DMS79 (cell line): ENCODE results near the gene CFAP46.
A peak's percentile ranks its signal among the peaks of the same experiment; 100 is the strongest.
"Not testable (repeated sequence)": the region's sequence is repeated elsewhere in the genome, so short reads cannot be mapped to it uniquely, and the experiment has no call there.

ENCODE experiments used
- DNase-seq: peaks from one replicate; lab custom pipeline; 2025; lab: John Stamatoyannopoulos, UW

The CFAP46 gene

DNA sequence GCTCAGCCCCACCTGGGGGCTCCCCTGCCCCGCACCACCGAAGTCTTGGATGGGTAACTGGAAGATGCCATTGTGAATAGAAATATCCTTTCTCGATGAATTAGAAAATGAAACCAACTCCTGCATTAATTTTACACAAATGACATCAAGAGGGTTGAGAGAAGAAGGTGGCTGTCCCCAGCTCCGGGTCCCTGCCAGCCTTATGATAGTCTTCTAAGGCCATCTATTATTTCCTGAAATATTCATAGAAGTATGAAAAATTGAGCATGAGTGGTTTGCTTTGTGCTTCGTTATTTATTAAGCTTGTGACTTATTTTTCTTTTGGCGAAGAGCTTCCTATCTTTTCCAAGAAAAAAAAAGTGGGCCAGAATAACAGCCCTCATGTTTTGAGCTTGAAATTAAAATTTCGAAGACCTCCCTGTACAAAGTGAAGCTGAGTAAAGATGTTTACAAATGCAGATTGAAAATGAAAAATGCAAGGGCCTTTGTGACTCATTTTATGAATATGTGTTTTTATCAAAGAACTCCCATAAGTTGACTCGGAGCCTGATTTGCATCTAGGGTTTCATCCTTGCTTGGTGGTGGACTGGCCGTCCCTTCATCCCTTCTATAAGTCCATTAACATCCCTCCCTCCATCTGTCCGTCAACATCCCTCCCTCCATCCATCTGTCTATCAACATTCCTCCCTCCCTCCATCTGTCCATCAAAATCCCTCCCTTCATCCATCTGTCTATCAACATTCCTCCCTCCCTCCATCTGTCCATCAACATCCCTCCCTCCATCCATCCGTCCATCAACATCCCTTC is 20.5 kb upstream of the CFAP46 start:
- no peak for DNase-seq

DNA sequence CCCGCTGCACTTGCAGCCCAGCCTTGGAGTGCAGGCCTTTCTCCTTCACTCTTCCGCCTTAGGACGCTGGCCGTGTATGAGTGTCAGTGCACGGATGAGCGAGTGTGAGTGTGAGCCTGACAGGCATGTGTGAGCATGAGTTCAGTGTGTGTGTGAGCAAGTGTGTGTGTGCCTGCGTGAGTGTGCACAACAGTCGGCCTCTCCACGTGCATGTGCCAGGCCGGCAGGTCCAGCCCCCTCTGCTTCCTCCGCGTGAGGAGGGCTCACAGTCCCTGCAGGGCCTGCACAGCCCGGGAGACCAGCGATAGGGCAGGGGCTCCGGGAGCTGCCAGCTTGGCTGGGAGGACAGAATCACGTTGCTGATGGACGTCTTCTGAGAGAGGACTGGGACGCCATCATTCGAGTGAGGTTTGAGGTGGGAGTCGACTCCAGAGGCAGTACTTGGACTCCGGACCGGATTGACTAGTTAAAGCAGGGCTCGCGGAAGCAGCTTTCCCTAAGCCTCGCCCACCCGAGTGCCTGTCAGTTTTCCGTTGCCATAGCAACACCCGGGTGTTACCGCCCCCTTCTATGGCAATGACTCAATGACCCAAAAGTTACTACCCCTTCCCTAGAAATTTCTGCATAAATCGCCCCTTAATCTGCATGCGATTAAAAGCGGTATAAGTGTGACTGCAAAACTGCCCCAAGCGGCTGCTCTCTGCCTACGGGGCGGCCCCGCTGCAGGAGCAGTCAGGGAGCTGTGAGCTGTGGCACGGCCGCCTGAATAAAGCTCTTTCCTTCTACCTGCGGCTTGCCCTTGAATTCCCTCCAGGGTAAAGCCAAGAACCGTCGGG is 19.6 kb upstream of the CFAP46 start:
- peak; percentile 59 for DNase-seq

DNA sequence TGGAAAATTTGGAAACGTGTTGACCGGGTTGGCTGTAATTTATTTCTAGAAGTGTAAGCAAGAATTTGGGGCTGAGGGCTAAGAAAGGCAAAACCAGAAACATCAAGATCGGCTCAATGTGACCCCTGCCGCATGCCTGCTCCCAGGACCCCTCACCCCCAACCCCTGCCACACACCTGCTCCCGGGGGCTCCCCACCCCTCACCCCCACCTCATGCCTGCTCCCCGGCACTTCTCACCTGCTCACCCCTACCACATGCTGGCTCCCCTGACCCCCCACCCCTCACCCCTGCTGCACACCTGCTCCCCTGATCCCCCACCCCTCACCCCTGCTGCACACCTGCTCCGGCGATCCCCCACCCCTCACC is 19.0 kb upstream of the CFAP46 start:
- no peak for DNase-seq

DNA sequence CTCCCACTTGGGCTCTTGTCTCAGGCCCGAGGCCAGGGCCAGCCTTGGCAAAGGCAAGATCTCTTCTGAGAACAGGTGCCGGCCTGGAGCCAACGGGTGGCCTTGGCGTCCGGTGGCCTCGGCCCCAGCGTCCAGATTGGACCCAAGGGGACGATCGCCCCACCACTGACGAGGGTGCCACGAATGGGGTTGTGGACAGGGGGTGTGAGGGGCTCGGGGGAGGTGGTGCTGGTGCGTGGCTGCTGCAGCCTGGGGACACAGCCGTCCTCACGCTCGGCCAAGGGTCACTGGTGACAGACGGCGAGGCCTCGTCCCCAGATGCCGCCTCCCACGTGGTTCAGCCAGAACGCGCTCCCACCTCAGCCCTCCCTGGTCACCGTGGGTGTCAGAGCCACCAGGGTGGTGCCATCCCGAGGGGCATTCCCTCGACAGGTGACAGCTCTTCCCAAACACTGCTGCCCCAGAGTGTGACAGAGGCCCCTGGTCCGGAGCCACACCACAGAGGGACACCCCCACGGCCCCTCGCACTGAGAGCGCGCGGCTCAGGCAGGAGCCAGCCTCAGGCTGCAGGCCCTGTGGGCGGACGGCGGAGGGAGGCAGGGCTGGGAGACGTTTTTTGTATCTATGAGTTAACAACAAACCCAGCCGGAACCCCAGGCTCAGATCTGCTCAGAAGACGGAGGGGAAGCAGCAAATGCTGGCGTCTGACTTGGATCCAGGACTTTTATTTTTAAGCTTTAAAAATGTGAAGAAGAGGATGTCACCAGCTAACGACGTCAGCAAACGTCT is 18.5 kb upstream of the CFAP46 start:
- no peak for DNase-seq

DNA sequence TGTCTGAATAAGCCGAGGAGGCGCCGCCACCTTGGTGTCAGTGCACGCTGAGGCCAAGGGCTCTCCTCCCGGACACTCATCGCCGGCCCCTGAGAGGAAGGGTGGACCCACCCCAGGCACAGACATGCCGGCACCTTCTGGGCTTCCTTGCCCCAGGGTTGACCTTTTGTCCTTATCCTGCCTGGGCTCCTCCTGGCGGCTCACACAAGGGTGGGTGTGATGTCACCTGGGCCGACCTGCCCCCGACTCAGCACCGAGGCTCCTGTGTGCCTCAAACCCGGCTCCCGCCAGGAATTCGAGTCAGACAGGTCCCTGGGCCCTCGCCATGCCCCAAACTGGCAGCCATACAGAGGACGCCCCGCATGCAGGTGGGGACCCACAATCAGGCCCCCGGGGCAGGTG is 17.7 kb upstream of the CFAP46 start:
- DNase-seq = no peak

DNA sequence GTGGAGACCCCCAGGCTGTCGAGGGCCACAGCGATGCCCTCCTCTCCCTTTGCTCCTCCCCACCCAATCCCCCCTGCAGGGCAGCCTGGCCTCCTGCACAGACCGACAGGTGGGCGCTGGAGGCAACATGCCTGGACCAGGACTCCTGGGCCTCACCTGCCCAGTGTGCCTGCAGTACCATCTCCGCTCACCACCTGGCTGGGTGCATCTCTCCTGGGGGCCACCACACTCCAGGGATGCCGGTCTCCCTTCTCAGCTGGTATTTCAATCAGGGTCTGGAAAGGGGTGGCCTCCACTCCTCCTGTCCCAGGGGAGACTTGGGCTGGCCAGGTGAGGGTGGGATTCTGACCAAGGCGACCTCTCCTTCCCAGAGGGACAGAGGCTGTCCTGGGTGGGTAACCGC is 17.2 kb upstream of the CFAP46 start:
- no peak for DNase-seq

DNA sequence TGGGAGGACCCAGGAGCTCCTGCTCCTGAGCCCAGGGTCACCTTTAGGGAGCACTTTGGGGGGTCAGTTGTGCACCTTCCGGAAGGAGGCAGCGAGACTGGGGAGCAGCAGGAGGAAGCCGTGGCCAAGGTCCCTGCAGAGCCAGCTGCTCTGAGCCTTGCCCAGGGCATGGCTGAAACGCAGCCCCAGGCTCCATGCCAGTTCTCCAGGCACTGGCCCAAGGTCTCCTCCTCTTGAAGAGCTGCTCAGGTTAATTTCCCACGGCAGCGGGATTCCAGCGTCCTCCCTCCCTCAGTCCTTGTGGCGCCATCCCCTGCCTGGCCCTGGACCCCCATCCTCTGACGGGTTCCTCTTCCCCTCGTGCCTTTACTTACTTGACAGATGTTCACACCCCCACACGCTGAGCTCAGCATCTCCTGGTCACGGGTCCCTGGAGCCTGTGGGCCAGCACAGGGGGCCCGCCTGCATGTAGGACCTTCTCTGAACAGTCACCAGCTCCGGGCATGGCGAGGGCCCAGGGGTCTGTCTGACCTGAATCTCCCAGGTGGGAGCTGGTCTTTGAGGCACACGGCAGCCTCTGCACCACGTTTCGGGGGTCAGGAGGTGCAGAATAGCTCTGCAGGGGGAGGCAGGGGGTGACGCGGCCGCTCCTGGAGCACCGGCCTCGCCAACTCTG is 16.7 kb upstream of the CFAP46 start:
- no peak for DNase-seq

DNA sequence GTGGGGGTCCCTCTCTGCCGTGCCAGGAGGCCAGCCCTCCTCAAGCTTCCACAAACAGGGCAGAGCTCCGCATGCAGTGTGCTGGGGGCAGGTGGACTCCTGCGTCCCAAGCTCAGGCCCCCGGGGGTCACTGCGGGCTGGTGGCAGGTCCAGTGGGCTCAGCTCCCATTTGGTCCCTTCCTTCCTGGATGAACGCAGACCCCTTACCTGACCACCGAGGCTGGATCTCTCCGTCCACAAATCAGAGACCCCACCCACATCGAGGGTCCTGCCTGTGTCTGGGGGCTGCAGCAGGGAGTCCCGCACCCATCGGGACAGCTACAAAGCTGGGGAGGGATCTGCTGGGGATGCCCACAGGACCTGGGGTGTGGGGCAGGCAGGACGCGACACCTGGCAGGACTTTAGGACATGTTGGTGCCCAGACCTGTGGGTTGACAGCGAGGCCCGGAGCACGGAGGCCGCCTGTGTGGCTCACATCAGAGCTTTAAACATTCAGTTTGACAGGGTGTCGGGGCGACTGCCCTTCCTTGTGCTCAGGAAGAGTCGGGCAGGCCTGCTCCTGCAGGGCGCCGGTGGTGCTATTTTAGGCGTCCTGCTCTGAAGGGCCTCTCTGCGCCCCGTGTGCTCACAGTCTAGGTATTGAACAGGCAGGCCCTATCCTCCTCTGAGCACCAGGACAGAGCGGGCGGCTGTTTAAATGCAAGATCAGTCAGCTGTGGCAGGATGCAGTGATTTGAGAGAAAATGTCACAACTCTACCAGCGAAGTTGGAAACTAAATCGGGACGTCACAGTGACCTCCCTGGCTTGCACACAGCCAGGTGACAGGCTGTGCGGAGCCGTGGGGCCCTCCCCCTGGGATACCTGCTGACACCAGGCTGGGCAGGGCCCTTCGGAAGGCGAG is 15.9 kb upstream of the CFAP46 start:
- DNase-seq = no peak

DNA sequence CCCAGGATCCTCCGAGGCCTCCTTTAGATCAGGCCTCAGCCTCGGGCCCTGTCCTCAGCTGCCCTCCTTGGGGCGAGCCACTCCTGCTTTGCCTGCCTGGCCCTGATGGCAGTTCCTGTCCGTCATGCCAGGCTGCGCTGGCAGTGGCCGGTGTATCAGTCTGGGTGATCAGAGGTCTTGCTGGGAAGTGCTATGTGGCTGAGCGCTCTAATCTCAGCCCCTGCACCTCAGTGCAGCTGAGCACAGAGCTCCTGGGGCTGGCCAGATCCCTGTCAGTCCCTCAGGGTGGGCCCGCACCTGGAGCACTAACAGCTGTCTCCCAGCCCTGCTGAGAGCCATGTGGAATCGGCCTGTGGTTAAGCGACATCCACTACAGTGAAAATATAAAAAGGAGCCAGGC is 14.8 kb upstream of the CFAP46 start:
- DNase-seq = no peak

DNA sequence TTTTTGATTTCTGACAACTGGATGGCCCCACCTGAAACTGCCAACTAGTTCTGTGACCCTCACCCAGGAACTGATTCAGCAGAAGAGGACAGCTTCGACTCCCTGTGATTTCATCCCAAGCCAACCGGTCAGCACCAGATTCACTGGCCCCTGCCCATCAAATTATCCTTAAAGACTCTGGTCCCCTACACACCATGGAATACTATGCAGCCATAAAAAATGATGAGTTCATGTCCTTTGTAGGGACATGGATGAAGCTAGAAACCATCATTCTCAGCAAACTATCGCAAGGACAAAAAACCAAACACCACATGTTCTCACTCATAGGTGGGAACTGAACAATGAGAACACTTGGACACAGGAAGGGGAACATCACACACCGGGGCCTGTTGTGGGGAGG is 13.9 kb upstream of the CFAP46 start:
- not testable (repeated sequence) for DNase-seq

DNA sequence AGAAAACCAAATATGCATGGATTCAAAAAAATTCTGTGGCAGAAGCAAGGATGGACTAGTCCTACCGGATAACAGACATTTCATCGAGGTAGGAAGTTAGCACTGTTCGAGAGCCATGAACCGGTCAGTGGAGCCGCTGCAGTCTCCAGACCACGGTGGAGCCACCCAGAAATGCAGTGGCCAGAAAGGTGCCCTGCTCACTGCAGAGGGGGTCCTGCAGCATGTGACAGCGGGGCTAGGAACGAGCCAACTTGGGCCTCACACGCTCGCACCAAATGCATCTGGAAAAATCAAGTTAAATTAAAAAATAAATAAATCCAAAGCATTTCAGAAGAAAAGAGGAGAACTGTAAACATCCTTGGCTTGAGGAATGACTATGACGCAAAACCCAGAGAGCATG is 13.1 kb upstream of the CFAP46 start:
- no peak for DNase-seq

DNA sequence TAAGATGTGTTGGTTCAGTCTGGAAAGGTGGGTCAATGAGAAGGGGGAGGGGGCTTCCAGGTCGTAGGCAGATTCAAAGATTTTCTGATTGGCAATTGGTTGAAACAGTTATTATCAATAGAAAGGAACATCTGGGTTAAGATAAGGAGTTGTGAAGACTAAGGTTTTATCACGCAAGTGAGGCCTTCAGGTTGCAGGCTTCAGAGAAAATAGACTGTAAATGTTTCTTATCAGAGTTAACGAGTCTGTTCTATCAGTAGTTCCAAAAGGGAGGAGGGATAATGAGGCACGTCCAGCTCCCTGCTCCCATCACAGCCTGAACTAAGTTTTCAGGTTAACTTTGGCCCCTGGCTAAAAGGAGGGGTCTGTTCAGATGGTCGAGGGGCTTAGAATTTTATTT is 11.1 kb upstream of the CFAP46 start:
- no peak for DNase-seq

DNA sequence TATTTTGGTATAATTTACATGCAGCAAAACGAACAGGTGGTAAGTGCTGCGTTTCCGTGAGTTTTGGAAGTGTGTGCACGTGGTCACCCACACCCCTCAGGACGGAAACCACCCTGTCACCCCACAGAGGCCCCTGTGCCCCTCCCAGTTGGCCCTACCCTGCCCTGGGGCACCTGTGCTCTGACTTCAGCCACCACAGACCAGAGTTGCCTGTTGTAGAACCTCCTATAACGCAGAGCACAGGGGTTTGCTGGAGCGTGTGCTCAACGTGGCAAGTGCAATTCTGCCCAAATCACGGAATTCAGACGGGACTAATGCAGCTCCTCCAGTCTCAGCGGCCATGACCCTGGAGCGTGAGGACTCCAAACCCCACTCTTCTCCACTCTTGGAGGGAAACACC is 9.6 kb upstream of the CFAP46 start:
- no peak for DNase-seq

DNA sequence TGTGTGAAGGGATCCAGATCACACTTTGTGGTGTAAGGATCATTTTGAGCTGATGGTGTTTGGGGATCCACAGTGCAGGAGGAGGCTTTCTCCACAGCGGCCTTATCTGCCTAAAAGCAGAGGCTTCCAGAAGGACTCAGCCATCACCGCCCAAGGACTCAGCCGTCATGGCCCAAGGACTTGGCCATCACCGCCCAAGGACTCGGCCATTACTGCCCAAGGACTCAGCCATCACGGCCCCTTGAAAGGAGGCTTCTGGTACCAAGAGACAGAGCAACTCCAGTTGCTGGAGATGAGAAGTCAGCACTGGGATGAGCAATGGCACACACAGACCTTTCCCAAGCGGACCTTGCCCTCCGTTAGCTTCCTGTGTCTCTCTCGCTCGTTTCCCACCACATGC is 6.0 kb upstream of the CFAP46 start:
- DNase-seq = no peak

DNA sequence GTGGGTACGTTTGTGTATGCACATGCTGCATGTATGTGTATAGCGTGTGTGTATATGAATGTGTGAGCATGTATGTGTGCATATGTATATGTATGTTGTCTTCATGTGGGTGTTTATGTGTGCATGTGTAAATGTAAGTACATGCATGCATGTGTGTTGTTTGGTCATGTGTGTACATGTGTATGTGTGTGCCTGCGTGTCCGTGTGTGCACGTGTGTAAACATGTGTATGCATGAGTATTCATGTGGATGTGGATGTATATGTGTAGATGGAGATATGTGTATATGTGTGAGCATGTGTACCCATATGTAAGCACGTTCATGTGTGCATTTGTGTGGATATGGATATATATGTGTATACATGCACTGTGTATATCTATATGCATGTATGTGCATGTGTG is 5.5 kb upstream of the CFAP46 start:
- no peak for DNase-seq

DNA sequence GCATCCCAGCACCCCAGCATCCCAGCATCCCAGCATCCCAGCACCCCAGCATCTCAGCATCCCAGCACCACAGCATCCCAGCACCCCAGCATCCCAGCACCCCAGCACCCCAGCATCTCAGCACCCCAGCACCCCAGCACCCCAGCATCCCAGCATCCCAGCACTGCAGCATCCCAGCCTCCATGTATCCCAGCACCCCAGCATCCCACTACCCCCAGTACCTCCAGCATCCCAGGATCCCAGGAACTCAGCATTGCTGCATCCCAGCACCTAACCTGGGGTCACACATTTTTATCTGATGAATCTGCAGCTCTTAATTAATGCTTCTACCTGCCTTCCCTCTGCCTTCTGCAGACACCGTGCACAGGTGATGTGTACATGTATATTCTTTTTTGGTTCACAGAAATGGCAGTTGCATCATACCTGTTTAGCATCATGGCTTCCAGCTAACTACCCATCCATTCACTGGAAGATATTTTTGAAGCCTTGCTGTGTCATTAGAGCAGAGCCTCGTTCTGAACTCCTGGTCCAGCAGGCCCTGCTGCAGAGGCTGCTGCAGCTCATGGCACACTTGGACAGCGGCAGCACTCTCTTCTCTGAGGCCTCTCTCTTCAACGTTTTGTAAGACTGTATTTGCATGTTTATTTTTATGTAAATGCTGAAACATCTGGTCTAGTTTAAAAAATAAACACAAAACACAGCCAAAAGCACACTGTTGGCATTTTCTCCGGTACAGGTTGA is 4.6 kb upstream of the CFAP46 start:
- DNase-seq = no peak

DNA sequence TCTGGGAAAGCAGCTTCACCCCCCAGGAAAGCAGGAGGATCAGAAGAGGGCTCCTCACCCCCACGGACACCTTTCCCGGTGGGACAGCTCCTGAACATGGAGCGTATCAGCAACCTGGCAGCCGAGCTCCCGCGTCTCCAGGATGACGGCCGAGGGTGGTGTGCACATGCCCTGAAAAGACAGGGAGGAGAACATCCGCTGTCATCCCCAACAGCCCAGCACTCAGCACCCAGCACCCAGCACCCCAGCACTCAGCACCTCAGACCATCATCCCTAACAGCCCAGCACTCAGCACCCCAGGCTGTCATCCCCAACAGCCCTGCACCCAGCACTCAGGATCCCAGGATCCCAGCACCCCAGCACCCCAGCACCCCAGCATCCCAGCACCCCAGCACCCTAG is 3.9 kb upstream of the CFAP46 start:
- no peak for DNase-seq

DNA sequence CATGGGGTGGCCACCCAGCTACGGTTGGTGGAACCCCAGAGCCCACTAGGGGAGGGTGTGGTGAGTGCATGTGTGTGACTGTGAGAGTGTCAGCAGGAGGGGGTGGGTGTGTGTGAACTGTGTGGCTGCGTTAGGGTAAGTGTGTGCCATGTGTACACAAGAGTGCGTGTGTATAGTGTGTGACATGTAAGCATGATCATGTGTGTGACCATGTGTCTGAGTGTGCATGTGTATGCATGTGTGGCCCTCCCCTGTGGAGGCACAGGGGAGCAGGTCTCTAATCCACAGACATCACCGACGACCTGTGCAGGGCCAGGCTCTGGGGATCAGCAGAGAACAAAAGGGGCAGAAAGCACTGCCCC is 3.5 kb upstream of the CFAP46 start:
- no peak for DNase-seq

DNA sequence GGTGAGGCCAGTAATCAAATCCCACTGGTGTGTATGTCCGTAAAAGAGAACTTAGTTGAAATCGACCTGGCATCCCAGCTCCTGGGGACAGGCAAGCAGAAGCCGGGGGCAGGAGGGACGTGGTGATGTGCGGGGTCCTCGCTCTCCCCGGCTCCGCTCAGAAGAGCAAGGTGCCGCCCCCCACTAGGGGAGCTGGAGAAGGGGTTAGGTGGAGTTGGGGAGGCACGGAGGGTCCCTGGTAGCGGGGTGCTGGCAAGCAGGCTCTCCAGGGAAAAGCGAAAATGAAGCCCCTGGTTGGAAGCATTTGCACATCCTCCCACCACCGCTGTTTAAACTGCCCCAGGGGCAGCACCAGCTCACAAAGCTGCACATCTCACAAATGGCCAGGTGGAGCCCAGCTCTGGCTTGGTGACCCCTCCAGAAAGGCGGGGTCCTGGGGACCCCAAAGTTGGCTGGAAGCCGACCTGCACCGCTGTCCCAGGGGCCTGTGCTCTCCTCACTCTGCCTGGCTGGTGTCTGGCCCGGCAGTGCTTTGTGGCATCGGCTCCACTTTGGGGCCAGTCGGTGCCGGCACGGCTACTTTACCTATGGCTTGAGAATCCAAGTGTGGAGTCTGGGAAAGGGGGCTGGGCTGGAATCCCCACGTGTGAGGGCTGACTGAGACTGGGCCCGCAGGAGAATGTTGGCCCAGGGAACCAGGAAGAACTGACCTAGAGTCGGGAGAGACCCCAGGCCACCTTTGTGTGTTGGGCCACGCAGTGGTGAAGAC is 2.9 kb upstream of the CFAP46 start:
- no peak for DNase-seq

DNA sequence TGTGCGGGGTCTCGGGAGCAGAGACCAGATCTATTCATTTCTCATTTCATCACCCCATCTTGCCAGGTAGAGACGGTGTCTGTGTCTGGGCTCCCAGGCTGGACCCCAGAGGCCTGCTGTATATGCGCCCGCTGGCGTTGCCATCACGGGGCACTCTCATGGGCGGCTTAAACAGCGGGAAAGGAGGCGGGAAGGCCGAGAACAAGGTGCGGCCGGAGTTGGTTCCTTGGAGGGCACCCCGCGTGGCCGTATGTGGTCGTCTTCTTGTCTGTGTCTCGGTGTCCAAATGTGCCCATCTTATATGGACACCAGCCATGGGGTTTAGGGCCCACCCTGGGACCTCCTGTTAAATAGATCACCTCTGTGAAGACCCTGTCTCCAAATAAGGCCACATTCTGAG is 2.1 kb upstream of the CFAP46 start:
- DNase-seq = no peak
